GM19455 (cell line): Measurements from ENCODE around the gene PPP1R3F.
"Not testable (repeated sequence)": the region's sequence is repeated elsewhere in the genome, so short reads cannot be mapped to it uniquely, and the experiment has no call there.

Source experiments
- ATAC-seq: cut with Tn5 transposase; IDR thresholded peaks from one replicate; pipeline ENCODE4 v1.9.1; 2021; ENCODE audit not compliant: unreplicated experiment

PPP1R3F gene

DNA sequence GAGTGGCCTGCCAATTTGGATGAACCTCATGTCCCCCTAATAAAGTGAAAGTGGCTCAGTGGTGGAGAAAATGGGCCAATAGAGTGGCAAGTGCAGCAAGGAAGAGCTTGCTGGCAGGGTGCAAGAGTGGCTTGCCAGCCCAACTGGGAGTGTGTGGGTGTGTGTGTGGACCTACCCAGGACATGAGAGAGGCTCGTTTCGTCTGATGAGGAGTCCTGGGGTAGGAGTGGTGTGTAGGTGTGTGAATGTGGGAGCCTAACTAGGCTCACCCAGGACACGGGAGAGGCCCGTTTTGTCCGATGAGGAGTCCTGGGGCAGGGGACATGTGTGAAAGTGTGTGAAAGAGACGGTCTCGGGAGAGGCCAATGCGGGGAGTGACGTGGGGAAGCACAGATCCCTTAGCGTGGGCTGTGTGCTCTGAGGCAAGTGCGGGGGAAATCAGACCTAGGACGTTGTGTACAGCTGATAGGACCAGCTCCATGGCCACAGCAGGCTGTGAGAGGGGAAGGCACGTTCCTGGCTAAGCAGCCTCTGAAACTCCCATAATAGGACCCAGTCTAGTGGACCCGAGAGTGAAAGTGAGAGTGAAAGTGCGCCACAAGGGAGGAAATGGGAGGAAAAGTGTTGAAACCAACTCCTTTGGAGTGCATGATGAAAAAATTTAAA lies 39.1 kb downstream of the PPP1R3F start:
- no peak for ATAC-seq

DNA sequence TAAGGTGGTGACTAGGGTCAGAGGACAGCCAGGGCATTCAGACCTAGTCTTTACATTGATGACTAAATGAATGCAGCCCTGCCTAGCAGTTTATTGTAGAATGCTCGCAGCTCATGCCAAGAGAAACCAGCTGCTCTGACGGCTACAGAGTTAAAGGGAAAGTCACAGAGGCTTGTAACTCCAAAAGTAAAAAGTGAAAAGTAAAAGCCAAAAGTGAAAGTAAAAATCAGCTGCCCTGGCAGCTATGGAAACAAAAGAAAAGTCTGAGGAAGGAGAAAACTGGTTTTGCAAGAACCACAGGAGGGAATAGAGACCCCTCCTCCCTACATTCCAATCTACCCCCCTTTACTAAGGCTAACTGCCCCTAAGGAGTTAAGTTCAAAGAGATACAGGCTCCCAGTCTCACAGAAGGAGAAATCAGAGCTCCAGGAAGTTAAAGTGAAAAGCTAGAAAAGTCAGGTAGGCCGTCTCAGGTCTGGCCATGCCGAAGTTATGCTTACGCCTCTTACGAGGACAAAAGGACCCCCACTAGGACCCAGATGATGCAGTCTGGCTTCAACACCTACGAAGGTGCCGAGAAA lies 39.9 kb downstream of the PPP1R3F start:
- ATAC-seq: no peak

DNA sequence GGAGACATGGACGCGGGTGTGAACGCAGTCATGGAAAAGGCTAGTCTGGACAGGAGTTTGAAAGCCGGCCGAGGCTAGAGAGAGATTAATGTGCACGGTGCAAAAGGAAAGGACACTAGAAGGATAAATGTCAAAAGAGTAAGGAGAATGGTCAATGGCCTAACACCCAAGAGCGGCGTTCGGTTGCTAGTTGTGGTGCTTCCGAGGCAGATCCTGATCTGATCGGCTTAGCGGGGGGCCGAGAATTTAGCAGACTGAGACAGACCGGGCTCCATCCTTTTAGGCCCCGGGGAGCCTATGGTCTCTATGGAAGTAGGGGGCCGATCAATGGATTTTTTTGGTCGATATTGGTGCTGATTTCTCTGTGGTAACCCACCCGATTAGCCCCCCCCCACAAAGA lies 40.8 kb downstream of the PPP1R3F start:
- no peak for ATAC-seq

DNA sequence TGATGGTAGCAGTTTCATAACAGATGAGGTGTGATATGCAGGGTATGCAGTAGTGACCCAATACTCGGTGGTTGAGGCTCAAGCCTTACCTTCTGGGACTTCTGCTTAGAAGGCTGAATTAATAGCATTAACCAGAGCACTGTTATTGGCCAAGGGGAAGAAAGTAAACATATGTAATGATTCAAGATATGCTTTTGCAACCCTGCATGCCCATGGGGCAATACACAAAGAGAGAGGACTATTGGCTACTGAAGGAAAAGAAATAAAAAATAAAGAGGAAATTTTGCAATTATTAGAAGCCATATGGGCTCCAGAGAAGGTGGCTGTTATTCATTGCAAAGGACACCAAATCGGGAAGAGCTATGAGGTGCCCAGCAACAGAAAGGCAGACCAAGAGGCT lies 42.6 kb downstream of the PPP1R3F start:
- ATAC-seq: no peak

DNA sequence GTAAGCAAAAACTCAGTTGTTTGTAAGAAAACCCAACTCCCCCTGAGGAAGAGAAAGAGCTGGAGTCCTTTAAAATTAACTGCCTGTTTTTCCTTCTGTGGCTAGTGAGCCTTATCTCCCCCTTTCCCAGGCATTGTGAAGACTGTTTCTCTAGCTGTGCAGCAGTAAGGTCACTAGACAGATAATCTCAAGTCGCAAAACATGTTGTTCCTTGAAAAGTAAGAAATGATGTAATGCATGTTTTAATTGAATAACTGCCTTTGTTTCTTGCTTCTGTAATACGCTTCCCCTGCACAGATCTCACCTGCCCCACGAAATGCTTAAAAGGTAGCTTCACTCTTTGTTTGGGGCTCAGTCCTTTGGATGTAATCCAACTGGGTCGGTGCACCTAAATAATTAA lies 46.5 kb downstream of the PPP1R3F start:
- ATAC-seq: no peak

DNA sequence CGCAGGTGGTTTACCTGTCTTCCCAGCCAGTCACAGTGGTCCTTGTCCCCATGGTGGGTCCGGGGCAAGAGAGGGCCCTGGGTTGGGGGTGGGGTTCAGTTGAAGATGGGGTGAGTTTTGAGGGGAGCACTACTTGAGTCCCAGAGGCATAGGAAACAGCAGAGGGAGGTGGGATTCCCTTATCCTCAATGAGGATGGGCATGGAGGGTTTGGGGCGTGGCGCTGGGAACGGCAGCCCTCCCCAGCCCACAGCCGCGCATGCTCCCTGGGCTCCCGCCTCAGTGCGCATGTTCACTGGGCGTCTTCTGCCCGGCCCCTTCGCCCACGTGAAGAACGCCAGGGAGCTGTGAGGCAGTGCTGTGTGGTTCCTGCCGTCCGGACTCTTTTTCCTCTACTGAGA lies 52.1 kb downstream of the PPP1R3F start, which contains the start of gene GAGE12J:
TSS of gene GAGE12J (plus strand) at position 301 of the 400 bp plus-strand sequence. CDS start 1,157 bp downstream, outside the sequence.
- ATAC-seq: not testable (repeated sequence)

DNA sequence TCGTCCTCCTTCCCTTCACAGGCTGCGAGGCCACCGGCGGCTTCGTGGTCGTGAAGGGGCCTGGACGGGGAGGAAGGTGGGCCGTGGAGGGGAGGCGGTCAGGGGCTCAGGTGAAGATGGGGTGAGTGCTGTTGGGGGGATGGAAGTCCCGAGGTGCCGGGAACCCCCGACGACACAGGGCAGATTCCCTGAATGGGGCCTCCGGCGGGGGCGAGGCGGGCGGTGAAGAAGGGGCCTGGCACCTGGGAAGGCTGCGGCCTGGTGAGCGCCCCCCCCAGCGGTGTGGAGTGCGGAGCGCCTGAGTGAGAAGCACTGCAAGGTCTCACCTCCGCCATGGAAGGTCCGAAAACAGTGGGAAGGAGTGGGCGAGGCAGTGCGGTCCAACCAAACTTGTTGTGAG lies 52.7 kb downstream of the PPP1R3F start:
- ATAC-seq: not testable (repeated sequence)

DNA sequence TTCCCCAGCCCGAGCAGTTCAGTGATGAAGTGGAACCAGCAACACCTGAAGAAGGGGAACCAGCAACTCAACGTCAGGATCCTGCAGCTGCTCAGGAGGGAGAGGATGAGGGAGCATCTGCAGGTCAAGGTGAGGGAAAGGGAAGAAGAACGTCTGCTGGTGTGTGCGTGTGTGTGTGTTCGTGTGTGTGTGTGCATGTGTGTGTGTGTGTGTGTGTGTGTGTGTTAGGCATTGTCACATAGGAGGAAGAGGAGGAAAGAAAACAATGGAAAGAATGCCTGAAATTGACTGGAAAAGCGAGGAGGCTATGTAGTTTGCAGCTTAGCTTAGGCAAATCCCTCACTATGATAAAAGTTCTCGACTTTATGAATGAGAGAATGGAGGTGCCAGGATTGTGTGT lies 54.1 kb downstream of the PPP1R3F start:
- ATAC-seq: not testable (repeated sequence)

DNA sequence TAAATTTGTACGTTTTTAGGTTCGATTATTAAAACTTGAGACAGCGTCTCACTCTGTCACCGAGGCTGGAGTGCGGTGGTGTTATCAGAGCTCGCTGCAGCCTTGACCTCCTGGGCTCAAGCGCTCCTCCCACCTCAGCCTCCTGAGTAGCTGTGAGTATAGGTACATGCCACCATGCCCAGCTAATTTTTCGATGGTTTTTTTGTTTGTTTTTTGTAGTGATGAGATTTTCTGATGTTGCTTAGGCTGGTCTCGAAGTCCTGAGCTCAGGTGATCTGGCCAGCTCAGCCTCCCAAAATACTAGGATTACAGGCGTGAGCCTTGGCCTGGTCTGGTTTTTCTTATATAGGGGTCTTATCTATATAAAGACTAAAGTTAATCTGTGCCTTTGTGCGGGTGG lies 60.8 kb downstream of the PPP1R3F start:
- not testable (repeated sequence) for ATAC-seq

DNA sequence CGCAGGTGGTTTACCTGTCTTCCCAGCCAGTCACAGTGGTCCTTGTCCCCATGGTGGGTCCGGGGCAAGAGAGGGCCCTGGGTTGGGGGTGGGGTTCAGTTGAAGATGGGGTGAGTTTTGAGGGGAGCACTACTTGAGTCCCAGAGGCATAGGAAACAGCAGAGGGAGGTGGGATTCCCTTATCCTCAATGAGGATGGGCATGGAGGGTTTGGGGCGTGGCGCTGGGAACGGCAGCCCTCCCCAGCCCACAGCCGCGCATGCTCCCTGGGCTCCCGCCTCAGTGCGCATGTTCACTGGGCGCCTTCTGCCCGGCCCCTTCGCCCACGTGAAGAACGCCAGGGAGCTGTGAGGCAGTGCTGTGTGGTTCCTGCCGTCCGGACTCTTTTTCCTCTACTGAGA lies 61.7 kb downstream of the PPP1R3F start, which contains the start of gene GAGE13:
TSS of gene GAGE13 (plus strand) at position 301 of the 400 bp plus-strand sequence. CDS start 1,156 bp downstream, outside the sequence.
- ATAC-seq: not testable (repeated sequence)

DNA sequence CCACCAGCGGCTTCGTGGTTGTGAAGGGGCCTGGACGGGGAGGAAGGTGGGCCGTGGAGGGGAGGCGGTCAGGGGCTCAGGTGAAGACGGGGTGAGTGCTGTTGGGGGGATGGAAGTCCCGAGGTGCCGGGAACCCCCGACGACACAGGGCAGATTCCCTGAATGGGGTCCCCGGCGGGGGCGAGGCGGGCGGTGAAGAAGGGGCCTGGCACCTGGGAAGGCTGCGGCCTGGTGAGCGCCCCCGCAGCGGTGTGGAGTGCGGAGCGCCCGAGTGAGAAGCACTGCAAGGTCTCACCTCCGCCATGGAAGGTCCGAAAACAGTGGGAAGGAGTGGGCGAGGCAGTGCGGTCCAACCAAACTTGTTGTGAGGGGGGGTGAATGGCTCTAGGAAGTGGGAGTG lies 62.2 kb downstream of the PPP1R3F start:
- ATAC-seq: not testable (repeated sequence)
